ENCODE measurements around the gene ANK3.

GRCh38 chr10:60340973-60341372, 48.7 kb downstream of the ANK3 start:
- TF ChIP-seq, protein P1, sequence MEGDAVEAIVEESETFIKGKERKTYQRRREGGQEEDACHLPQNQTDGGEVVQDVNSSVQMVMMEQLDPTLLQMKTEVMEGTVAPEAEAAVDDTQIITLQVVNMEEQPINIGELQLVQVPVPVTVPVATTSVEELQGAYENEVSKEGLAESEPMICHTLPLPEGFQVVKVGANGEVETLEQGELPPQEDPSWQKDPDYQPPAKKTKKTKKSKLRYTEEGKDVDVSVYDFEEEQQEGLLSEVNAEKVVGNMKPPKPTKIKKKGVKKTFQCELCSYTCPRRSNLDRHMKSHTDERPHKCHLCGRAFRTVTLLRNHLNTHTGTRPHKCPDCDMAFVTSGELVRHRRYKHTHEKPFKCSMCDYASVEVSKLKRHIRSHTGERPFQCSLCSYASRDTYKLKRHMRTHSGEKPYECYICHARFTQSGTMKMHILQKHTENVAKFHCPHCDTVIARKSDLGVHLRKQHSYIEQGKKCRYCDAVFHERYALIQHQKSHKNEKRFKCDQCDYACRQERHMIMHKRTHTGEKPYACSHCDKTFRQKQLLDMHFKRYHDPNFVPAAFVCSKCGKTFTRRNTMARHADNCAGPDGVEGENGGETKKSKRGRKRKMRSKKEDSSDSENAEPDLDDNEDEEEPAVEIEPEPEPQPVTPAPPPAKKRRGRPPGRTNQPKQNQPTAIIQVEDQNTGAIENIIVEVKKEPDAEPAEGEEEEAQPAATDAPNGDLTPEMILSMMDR (IDR thresholded peaks at IDR 0.05) = no peak
- no peak for TF ChIP-seq POLR2A (IDR thresholded peaks at IDR 0.05)
